OCI-LY1 (cell line): ENCODE data around the gene PDK4.

ENCODE experiments used
- H2AFZ ChIP-seq: fragments of 200-600 bp; sonication (generic), shearing (Covaris generic); 2 replicates; pipeline ENCODE4 v1.6.0; 2014; ENCODE audit warnings: antibody characterized with exemption, mild to moderate bottlenecking, low read length
- H3F3A ChIP-seq: fragments of 200-600 bp; sonication (generic), shearing (Covaris generic); 2 replicates; pipeline ENCODE4 v1.6.0; 2014; ENCODE audit warnings: mild to moderate bottlenecking, antibody characterized with exemption, low read length, moderate library complexity; ENCODE audit not compliant: insufficient read depth
- H3K27ac ChIP-seq: fragments of 200-600 bp; sonication (generic); 2 replicates; pipeline ENCODE4 v1.5.1; 2014; ENCODE audit warnings: low read length, mixed run types, mild to moderate bottlenecking, low read depth; ENCODE audit not compliant: poor library complexity, severe bottlenecking
- H3K27me3 ChIP-seq: fragments of 200-600 bp; sonication (generic); 2 replicates; pipeline ENCODE4 v1.6.0; 2014; ENCODE audit warnings: antibody characterized with exemption, mild to moderate bottlenecking, low read length, moderate library complexity; ENCODE audit not compliant: insufficient read depth
- H3K36me3 ChIP-seq: fragments of 200-600 bp; sonication (generic); 2 replicates; pipeline ENCODE4 v1.6.1; 2014; ENCODE audit warnings: mild to moderate bottlenecking, antibody characterized with exemption, low read length, moderate library complexity, mixed read lengths; ENCODE audit not compliant: insufficient read depth
- H3K4me1 ChIP-seq: fragments of 200-600 bp; sonication (generic); 2 replicates; pipeline ENCODE4 v1.5.1; 2014; ENCODE audit warnings: mild to moderate bottlenecking, low read length, moderate library complexity; ENCODE audit not compliant: insufficient read depth, severe bottlenecking
- H3K4me2 ChIP-seq: fragments of 200-600 bp; sonication (generic), shearing (Covaris generic); 2 replicates; pipeline ENCODE4 v1.6.1; 2014; ENCODE audit warnings: low read length
- H3K4me3 ChIP-seq: fragments of 200-600 bp; sonication (generic); 2 replicates; pipeline ENCODE4 v1.5.1; 2014; ENCODE audit warnings: low read length, low read depth, mild to moderate bottlenecking, mixed read lengths; ENCODE audit not compliant: poor library complexity, severe bottlenecking
- H3K79me2 ChIP-seq: fragments of 200-600 bp; shearing (Covaris generic); 2 replicates; pipeline ENCODE4 v1.6.1; 2016; ENCODE audit warnings: mixed run types, low read length, mixed read lengths; ENCODE audit not compliant: insufficient read depth
- H3K9ac ChIP-seq: fragments of 200-600 bp; sonication (generic), shearing (Covaris generic); 2 replicates; pipeline ENCODE4 v1.6.1; 2014; ENCODE audit warnings: mild to moderate bottlenecking, low read length, mixed read lengths
- H3K9me2 ChIP-seq: fragments of 200-600 bp; sonication (generic), shearing (Covaris generic); 2 replicates; pipeline ENCODE4 v1.6.1; 2014; ENCODE audit warnings: low read depth, mild to moderate bottlenecking, low read length, mixed read lengths
- H3K9me3 ChIP-seq: fragments of 200-600 bp; shearing (Covaris generic); 2 replicates; pipeline ENCODE4 v1.6.1; 2014; ENCODE audit warnings: low read length, mixed read lengths
- H4K20me1 ChIP-seq: fragments of 200-600 bp; sonication (generic), shearing (Covaris generic); 2 replicates; pipeline ENCODE4 v1.6.0; 2016; ENCODE audit warnings: mild to moderate bottlenecking, low read length; ENCODE audit not compliant: insufficient read depth
- CTCF ChIP-seq: fragments of 200-600 bp; sonication (generic), shearing (Covaris generic); IDR thresholded peaks from 2 replicates; pipeline ENCODE4 v1.5.1; 2017; ENCODE audit warnings: mild to moderate bottlenecking, antibody characterized with exemption, low read length, moderate library complexity, mixed read lengths
- EZH2 ChIP-seq: fragments of 200-600 bp; sonication (generic), shearing (Covaris generic); IDR thresholded peaks from 2 replicates; pipeline ENCODE4 v1.8.0; 2017; ENCODE audit warnings: borderline replicate concordance, mixed run types, mild to moderate bottlenecking, antibody characterized with exemption, low read length, moderate library complexity, mixed read lengths

The PDK4 gene

GRCh38 chr7:95598511-95598910 lies 2.2 kb upstream of the PDK4 start:
- H4K20me1 ChIP-seq: no peaks in the 10 kb centered on the region
- H3K9ac ChIP-seq: no peak overlapping the region
- no peak overlapping the region for H2AFZ ChIP-seq
- H3K27ac ChIP-seq: no peak overlapping the region
- H3K27me3 ChIP-seq: no peaks in the 10 kb centered on the region
- H3F3A ChIP-seq: no peaks in the 10 kb centered on the region
- no peaks in the 10 kb centered on the region for H3K4me1 ChIP-seq
- no peak overlapping the region for H3K4me3 ChIP-seq
- no peaks in the 10 kb centered on the region for H3K36me3 ChIP-seq
- no peak overlapping the region for H3K4me2 ChIP-seq
- H3K9me3 ChIP-seq: no peaks in the 10 kb centered on the region
- no peaks in the 10 kb centered on the region for H3K79me2 ChIP-seq
- TF ChIP-seq EZH2: no peak
- no peak for TF ChIP-seq CTCF
- no peaks in the 10 kb centered on the region for H3K9me2 ChIP-seq

DNA sequence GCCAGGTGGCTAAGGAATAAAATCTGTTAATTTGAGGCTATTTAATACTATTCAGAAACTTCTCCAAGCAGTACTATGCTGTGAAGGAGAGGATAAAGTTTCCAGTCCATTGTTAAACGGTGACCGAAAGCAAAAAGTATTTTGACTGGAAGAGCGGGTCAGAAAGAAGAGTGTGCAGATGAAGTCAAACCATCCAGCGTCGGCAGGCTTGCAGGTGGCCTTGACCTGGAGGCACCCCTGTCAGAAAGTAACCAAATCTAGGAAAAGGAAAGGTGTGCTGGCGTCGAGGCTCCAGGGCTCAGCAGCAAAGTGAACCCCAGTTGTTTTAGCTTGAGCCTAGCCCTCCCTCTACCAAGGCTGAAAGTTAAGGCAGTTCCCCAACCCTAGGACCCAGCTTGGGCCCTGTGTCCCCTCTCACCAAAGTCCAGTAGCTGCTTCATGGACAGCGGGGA lies 544 bp downstream of the PDK4 start:
- no peak overlapping the region for H3K9ac ChIP-seq
- no peaks in the 10 kb centered on the region for H4K20me1 ChIP-seq
- no peaks in the 10 kb centered on the region for H3K9me3 ChIP-seq
- no peaks in the 10 kb centered on the region for H3F3A ChIP-seq
- H2AFZ ChIP-seq: no peak overlapping the region
- no peaks in the 10 kb centered on the region for H3K27me3 ChIP-seq
- H3K4me1 ChIP-seq: no peaks in the 10 kb centered on the region
- H3K36me3 ChIP-seq: no peaks in the 10 kb centered on the region
- H3K9me2 ChIP-seq: no peaks in the 10 kb centered on the region
- H3K4me3 ChIP-seq: no peak overlapping the region
- no peaks in the 10 kb centered on the region for H3K79me2 ChIP-seq
- H3K4me2 ChIP-seq: no peak overlapping the region
- H3K27ac ChIP-seq: no peak overlapping the region
- TF ChIP-seq EZH2 (no peak), CTCF (no peak)

GRCh38 chr7:95594185-95594584 lies 2.1 kb downstream of the PDK4 start:
- H3K4me1 ChIP-seq: no peaks in the 10 kb centered on the region
- no peaks in the 10 kb centered on the region for H3F3A ChIP-seq
- H3K9me2 ChIP-seq: no peaks in the 10 kb centered on the region
- H3K36me3 ChIP-seq: no peaks in the 10 kb centered on the region
- H4K20me1 ChIP-seq: no peaks in the 10 kb centered on the region
- no peak overlapping the region for H2AFZ ChIP-seq
- TF ChIP-seq EZH2: no peak
- TF ChIP-seq CTCF: no peak
- no peak overlapping the region for H3K9ac ChIP-seq
- no peak overlapping the region for H3K4me2 ChIP-seq
- H3K79me2 ChIP-seq: no peaks in the 10 kb centered on the region
- no peak overlapping the region for H3K4me3 ChIP-seq
- no peak overlapping the region for H3K27ac ChIP-seq
- H3K9me3 ChIP-seq: no peaks in the 10 kb centered on the region
- H3K27me3 ChIP-seq: no peaks in the 10 kb centered on the region
